ENCODE measurements around the gene PLET1.

DNA sequence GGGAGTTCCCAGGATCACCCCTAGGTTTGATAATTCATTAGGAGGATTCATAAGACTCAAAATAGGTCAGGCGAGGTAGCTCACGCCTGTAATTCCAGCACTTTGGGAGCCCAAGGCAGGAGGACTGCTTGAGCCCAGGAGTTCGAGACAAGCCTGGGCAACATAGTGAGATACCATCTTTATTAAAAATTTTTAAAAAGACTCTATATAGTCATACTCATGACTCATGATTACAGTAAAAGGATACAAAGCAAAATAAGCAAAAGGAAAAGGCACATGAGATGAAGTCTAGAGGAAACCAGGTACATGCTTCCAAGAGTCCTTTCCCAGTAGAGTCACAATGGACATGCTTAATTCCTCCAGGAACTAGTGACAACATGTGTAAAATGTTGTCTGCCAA, 48.4 kb downstream of the PLET1 start:
- TF ChIP-seq, protein P1, sequence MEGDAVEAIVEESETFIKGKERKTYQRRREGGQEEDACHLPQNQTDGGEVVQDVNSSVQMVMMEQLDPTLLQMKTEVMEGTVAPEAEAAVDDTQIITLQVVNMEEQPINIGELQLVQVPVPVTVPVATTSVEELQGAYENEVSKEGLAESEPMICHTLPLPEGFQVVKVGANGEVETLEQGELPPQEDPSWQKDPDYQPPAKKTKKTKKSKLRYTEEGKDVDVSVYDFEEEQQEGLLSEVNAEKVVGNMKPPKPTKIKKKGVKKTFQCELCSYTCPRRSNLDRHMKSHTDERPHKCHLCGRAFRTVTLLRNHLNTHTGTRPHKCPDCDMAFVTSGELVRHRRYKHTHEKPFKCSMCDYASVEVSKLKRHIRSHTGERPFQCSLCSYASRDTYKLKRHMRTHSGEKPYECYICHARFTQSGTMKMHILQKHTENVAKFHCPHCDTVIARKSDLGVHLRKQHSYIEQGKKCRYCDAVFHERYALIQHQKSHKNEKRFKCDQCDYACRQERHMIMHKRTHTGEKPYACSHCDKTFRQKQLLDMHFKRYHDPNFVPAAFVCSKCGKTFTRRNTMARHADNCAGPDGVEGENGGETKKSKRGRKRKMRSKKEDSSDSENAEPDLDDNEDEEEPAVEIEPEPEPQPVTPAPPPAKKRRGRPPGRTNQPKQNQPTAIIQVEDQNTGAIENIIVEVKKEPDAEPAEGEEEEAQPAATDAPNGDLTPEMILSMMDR (IDR thresholded peaks at IDR 0.05; ENCODE audit: low read depth, low read length), result no peak
- TF ChIP-seq, protein P2, sequence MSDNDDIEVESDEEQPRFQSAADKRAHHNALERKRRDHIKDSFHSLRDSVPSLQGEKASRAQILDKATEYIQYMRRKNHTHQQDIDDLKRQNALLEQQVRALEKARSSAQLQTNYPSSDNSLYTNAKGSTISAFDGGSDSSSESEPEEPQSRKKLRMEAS (IDR thresholded peaks at IDR 0.05; ENCODE audit: low read depth, low read length), result no peak
- TF ChIP-seq POLR2A (IDR thresholded peaks at IDR 0.05; ENCODE audit: extremely low read depth, insufficient read length) (no peak), MYC (IDR thresholded peaks at IDR 0.05; ENCODE audit: low read depth, low read length) (no peak)
